ENCODE measurements around the gene NKAIN1.

NKAIN1 gene

DNA sequence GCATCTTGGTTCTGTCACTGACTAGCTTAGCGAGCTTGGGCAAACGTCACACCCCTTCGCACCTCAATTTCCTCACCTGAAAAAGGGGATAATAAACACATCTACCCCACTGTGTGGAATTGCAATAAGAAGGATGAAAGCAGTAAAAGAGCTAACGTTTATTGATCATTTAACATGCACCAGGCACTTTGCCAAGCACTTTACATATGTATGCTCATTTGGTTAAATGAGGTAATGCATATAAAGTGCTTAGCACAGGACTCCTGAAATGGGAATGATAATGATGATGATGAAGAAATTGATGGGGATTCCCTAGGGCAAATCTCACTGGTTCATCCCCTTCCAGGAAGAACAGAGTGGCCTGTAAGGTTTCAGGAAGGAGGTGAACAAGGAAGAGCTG is 4.8 kb downstream of the NKAIN1 start:
- TF ChIP-seq, protein P1, sequence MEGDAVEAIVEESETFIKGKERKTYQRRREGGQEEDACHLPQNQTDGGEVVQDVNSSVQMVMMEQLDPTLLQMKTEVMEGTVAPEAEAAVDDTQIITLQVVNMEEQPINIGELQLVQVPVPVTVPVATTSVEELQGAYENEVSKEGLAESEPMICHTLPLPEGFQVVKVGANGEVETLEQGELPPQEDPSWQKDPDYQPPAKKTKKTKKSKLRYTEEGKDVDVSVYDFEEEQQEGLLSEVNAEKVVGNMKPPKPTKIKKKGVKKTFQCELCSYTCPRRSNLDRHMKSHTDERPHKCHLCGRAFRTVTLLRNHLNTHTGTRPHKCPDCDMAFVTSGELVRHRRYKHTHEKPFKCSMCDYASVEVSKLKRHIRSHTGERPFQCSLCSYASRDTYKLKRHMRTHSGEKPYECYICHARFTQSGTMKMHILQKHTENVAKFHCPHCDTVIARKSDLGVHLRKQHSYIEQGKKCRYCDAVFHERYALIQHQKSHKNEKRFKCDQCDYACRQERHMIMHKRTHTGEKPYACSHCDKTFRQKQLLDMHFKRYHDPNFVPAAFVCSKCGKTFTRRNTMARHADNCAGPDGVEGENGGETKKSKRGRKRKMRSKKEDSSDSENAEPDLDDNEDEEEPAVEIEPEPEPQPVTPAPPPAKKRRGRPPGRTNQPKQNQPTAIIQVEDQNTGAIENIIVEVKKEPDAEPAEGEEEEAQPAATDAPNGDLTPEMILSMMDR (IDR thresholded peaks at IDR 0.05; ENCODE audit: low read depth, low read length): no peak
- DNase-seq (ENCODE audit: low read depth in 2 of 2): no peak
- H3K4me3 ChIP-seq (replicated peaks in 1 of 2; ENCODE audit: low read depth in 2 of 2, low read length in 2 of 2): no peak overlapping the region

DNA sequence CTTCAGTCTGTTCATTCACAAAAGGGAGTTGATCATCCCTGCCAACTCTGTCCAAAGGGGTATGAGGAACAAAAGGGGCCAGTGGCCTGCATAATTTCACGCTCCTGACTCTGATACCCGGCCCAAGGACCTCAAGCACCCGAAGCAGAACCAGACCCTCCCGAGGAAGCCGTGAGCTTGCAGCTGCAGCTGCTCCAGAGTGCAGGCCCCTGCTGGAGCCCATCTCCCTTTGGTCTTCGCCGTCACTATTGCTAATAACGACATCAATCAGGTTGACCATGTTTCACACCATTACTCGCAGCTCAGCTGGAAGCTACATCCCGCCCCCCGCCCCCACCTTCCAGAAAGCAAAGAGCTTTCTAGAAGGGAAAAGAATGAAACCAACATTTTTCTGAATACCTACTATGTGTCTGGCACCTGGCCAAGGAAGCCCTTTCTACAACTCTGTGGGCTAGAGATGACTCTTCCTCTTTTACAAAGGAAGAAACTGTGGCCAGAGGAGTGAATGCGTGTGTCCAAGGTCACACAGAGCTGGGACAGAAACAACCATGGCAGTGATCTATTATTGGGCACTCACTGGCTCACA is 5.5 kb downstream of the NKAIN1 start:
- TF ChIP-seq, protein P1 (IDR thresholded peaks at IDR 0.05; ENCODE audit: low read depth, low read length): no peak
- no peak overlapping the region for H3K4me3 ChIP-seq (replicated peaks in 1 of 2; ENCODE audit: low read depth in 2 of 2, low read length in 2 of 2)

DNA sequence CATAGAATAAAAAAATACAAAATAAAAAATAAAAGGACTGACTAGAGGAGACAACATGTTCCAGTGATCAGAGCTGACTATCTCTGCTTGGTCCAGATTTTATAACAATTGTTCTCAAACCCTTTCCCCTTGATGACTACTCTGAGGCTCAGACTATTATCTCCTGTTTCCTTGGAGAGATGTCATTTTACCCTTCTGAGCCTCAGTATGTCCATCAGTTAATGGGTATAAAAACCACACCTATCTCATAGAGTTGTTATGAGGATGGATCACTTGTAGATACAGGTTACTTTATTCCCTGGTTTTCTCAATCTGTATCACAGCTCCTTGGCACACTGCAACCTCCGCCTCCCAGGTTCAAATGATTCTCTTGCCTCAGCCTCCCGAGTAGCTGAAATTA is 7.0 kb downstream of the NKAIN1 start:
- TF ChIP-seq, protein P1 (IDR thresholded peaks at IDR 0.05; ENCODE audit: low read depth, low read length): no peak
- DNase-seq (ENCODE audit: low read depth in 2 of 2): no peak
- H3K4me3 ChIP-seq (replicated peaks in 1 of 2; ENCODE audit: low read depth in 2 of 2, low read length in 2 of 2): no peak overlapping the region

More for the DNA sequence above, 5.5 kb downstream of the NKAIN1 start:
- DNase-seq (ENCODE audit: low read depth in 2 of 2): no peak

DNA sequence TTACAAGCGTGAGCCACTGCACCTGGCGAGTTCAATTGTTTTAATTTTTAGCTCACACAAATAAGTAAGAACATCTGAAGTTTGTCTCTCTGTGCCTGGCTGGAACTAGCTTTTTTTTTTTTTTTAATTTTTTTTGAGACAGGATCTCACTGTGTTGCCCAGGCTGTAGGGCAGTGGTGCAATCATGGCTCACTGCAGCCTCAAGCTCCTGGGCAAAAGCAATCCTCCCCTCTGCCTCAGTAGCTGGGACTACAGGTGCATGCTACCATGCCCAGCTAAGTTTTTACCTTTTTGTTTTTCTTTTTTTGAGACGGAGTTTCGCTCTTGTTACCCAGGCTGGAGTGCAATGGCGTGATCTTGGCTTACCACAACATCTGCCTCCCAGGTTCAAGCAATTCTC is 7.9 kb downstream of the NKAIN1 start:
- DNase-seq (ENCODE audit: low read depth in 2 of 2): no peak
- TF ChIP-seq, protein P1 (IDR thresholded peaks at IDR 0.05; ENCODE audit: low read depth, low read length): no peak
- H3K4me3 ChIP-seq (replicated peaks in 1 of 2; ENCODE audit: low read depth in 2 of 2, low read length in 2 of 2): no peak overlapping the region

DNA sequence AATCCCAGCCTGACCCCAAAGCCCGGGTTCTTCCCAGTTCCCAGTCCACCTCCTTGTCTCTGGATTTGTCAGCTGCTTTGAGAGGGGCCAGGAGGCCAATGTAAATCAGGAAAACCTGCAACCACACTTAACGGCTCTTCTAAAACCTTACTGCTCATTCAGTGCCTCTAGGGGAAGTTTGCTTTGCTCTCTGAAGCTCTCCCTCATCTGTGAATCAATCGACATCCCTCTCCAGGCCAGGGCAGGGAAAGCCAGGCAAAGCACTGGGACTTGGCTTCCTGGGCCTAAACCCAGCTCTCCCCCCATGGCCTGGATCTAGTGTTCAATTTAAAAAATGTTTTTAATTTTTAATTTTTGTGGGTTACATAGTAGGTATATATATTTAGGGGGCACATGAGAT is 9.3 kb downstream of the NKAIN1 start:
- no peak for DNase-seq (ENCODE audit: low read depth in 2 of 2)
- no peak overlapping the region for H3K4me3 ChIP-seq (replicated peaks in 1 of 2; ENCODE audit: low read depth in 2 of 2, low read length in 2 of 2)
- TF ChIP-seq, protein P1 (IDR thresholded peaks at IDR 0.05; ENCODE audit: low read depth, low read length): no peak

DNA sequence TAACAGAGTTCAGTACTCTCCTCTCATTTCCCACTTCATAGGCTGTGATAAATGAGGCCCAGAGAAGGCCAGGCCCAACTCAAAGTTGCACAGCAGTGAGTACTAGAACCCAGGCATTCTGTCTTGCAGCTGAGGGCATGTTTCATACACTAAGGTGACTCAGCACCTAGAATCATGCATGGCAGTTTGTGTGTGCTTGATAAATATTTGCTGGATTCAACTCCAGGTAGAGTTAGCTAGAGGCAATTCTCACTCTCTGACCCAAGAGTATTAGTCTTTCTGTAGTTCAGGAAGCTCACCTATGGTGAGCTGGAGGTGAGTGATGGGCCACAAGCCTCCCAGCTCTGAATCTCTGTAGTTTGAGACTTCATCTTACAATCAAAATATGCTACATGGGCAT is 10.7 kb downstream of the NKAIN1 start:
- TF ChIP-seq, protein P1 (IDR thresholded peaks at IDR 0.05; ENCODE audit: low read depth, low read length): no peak
- DNase-seq (ENCODE audit: low read depth in 2 of 2): no peak
- no peak overlapping the region for H3K4me3 ChIP-seq (replicated peaks in 1 of 2; ENCODE audit: low read depth in 2 of 2, low read length in 2 of 2)

Data from cardiac fibroblast (primary cell).